H1 (cell line): ENCODE measurements around the gene ULK2. TPM values are rescaled to one million over a fixed set of nuclear protein-coding genes. Genes with fewer than 3 reads are reported as not detected.
A peak's percentile ranks its signal among the peaks of the same experiment; 100 is the strongest.

Experiments used
- CTCF ChIA-PET: fragments of 300-600 bp; sonication (Branson Sonifier 250); formaldehyde crosslinking; loops from one replicate; lab custom pipeline; 2021; ENCODE audit not compliant: partially characterized antibody; lab: Charles Lee
- POLR2A ChIA-PET: fragments of 300-600 bp; sonication (Branson Sonifier 250); formaldehyde crosslinking; loops from one replicate; lab custom pipeline; 2021; ENCODE audit warnings: inconsistent platforms; ENCODE audit not compliant: partially characterized antibody; lab: Charles Lee
- DNase-seq, 2 experiments: peaks; one replicate each; pipeline versions ENCODE4 v3.0.0 to v3.0.0-alpha.2; 2010 to 2022; ENCODE audit warnings: low spot score in 2 of 2, low read depth in 1 of 2, mixed read lengths in 1 of 2
- FAIRE-seq: peaks from 2 replicates; lab custom pipeline; 2011; peaks lifted over from hg19 to GRCh38; lab: Jason Lieb, UNC
- H2AFZ ChIP-seq: 2 replicates; pipeline ENCODE4 v1.8.1; 2012; ENCODE audit warnings: low read length, inconsistent platforms
- H2AK5ac ChIP-seq: 2 replicates; pipeline ENCODE4 v1.6.1; 2013; ENCODE audit warnings: low read depth, low read length
- H2BK120ac ChIP-seq: replicated peaks from 2 replicates; pipeline ENCODE3; 2013; ENCODE audit warnings: low read depth, low read length, inconsistent platforms
- H2BK12ac ChIP-seq: 2 replicates; pipeline ENCODE4 v1.6.1; 2013; ENCODE audit warnings: low read depth, low read length
- H2BK15ac ChIP-seq: 2 replicates; pipeline ENCODE4 v1.6.1; 2013; ENCODE audit warnings: low read length
- H2BK20ac ChIP-seq: 2 replicates; pipeline ENCODE4 v1.6.1; 2013; ENCODE audit warnings: low read length
- H2BK5ac ChIP-seq: 2 replicates; pipeline ENCODE4 v1.6.1; 2013; ENCODE audit warnings: low read depth, low read length
- H3K14ac ChIP-seq: 2 replicates; pipeline ENCODE4 v1.6.1; 2013; ENCODE audit warnings: inconsistent platforms; ENCODE audit not compliant: insufficient read length
- H3K18ac ChIP-seq: 2 replicates; pipeline ENCODE4 v1.6.1; 2013; ENCODE audit warnings: low read length; ENCODE audit errors: extremely low read depth
- H3K23ac ChIP-seq: 2 replicates; pipeline ENCODE4 v1.6.1; 2013; ENCODE audit warnings: inconsistent platforms; ENCODE audit not compliant: insufficient read length
- H3K23me2 ChIP-seq: 2 replicates; pipeline ENCODE4 v1.6.1; 2013; ENCODE audit warnings: low read depth, low read length
- H3K27ac ChIP-seq: 2 replicates; pipeline ENCODE4 v1.6.1; 2011; ENCODE audit warnings: low read depth, low read length, inconsistent platforms
- H3K27me3 ChIP-seq, 4 experiments: replicated peaks in 1 of 4; 1 replicate in 1 of 4; 2 replicates in 3 of 4; pipeline versions ENCODE4 v1.6.1 to v1.8.1; 2011 to 2013; ENCODE audit warnings: low read length in 3 of 4, mild to moderate bottlenecking in 3 of 4, inconsistent platforms in 2 of 4, mixed read lengths in 2 of 4, moderate library complexity in 1 of 4; ENCODE audit not compliant: control insufficient read depth in 3 of 4, insufficient read depth in 3 of 4; ENCODE audit errors: extremely low read depth in 1 of 4
- H3K36me3 ChIP-seq, 4 experiments: 2 replicates each; pipeline versions ENCODE4 v1.6.1 to v1.8.1; 2011 to 2013; ENCODE audit warnings: mild to moderate bottlenecking in 4 of 4, low read length in 3 of 4, moderate library complexity in 2 of 4, control low read depth in 1 of 4, inconsistent platforms in 1 of 4; ENCODE audit not compliant: insufficient read depth in 4 of 4, control insufficient read depth in 2 of 4
- H3K4ac ChIP-seq: replicated peaks from 2 replicates; pipeline ENCODE3; 2013; ENCODE audit warnings: low read length, low read depth, mixed read lengths, inconsistent platforms; ENCODE audit not compliant: insufficient read length
- H3K4me1 ChIP-seq, 4 experiments: replicated peaks in 1 of 4; 1 replicate in 1 of 4; 2 replicates in 3 of 4; pipeline versions ENCODE4 v1.6.1 to v1.8.1; 2011 to 2013; ENCODE audit warnings: low read length in 3 of 4, inconsistent platforms in 2 of 4, mixed read lengths in 1 of 4; ENCODE audit not compliant: insufficient read depth in 4 of 4, control insufficient read depth in 3 of 4
- H3K4me2 ChIP-seq, 2 experiments: 2 replicates each; pipeline versions ENCODE4 v1.6.1 to v1.8.1; 2011 to 2013; ENCODE audit warnings: low read depth in 2 of 2, low read length in 2 of 2, control low read depth in 1 of 2, inconsistent platforms in 1 of 2, mild to moderate bottlenecking in 1 of 2; ENCODE audit not compliant: insufficient read depth in 1 of 2
- H3K4me3 ChIP-seq, 4 experiments: fragments of 200-600, 300-600 bp in 1 of 4; sonication (generic), shearing (Covaris generic), sonication (Bioruptor Twin) in 1 of 4; 2 replicates each; pipeline versions ENCODE4 v1.5.1 to v1.8.1; 2011 to 2016; ENCODE audit warnings: low read length in 4 of 4, low read depth in 3 of 4, control low read depth in 2 of 4, inconsistent platforms in 2 of 4, mild to moderate bottlenecking in 2 of 4, mixed read lengths in 1 of 4, moderate library complexity in 1 of 4; ENCODE audit not compliant: insufficient read depth in 2 of 4; ENCODE audit errors: extremely low read depth in 1 of 4
- H3K56ac ChIP-seq: replicated peaks from 2 replicates; pipeline ENCODE3; 2013; ENCODE audit warnings: low read depth, mild to moderate bottlenecking, mixed read lengths, low read length, inconsistent platforms; ENCODE audit not compliant: insufficient read length
- H3K79me1 ChIP-seq: 2 replicates; pipeline ENCODE4 v1.6.1; 2013; ENCODE audit warnings: low read depth, low read length, control low read depth
- H3K79me2 ChIP-seq, 2 experiments: 2 replicates each; pipeline versions ENCODE4 v1.6.1 to v1.8.1; 2012 to 2013; ENCODE audit warnings: low read length in 2 of 2, mild to moderate bottlenecking in 2 of 2, inconsistent platforms in 1 of 2; ENCODE audit not compliant: insufficient read depth in 2 of 2, control insufficient read depth in 1 of 2
- H3K9ac ChIP-seq, 4 experiments: replicated peaks in 1 of 4; 1 replicate in 1 of 4; 2 replicates in 3 of 4; pipeline versions ENCODE4 v1.6.1 to v1.8.1; 2011 to 2013; ENCODE audit warnings: low read depth in 3 of 4, low read length in 3 of 4, control low read depth in 2 of 4, mild to moderate bottlenecking in 2 of 4, moderate library complexity in 2 of 4, inconsistent platforms in 1 of 4; ENCODE audit errors: extremely low read depth in 1 of 4
- H3K9me3 ChIP-seq, 2 experiments: 2 replicates each; pipeline versions ENCODE4 v1.6.1 to v1.8.1; 2012 to 2013; ENCODE audit warnings: mild to moderate bottlenecking in 2 of 2, moderate library complexity in 2 of 2, control low read depth in 1 of 2, inconsistent platforms in 1 of 2, low read depth in 1 of 2, low read length in 1 of 2, mixed read lengths in 1 of 2; ENCODE audit not compliant: insufficient read depth in 2 of 2
- H4K20me1 ChIP-seq, 2 experiments: replicated peaks in 1 of 2; 2 replicates each; pipeline versions ENCODE3 to v1.8.1; 2011 to 2013; ENCODE audit warnings: inconsistent platforms in 2 of 2, low read length in 2 of 2, mild to moderate bottlenecking in 1 of 2; ENCODE audit not compliant: insufficient read depth in 2 of 2, control insufficient read depth in 1 of 2
- H4K5ac ChIP-seq: 2 replicates; pipeline ENCODE4 v1.6.1; 2013; ENCODE audit warnings: low read length, low read depth, mixed read lengths, inconsistent platforms; ENCODE audit not compliant: insufficient read length
- H4K8ac ChIP-seq: 2 replicates; pipeline ENCODE4 v1.8.0; 2013; ENCODE audit warnings: mild to moderate bottlenecking, moderate library complexity, low read length, inconsistent platforms; ENCODE audit not compliant: insufficient read depth; ENCODE audit errors: extremely low read depth
- H4K91ac ChIP-seq: replicated peaks from 2 replicates; pipeline ENCODE3; 2013; ENCODE audit warnings: low read length, mixed read lengths, inconsistent platforms; ENCODE audit not compliant: insufficient read length
- MAFK ChIP-seq: IDR thresholded peaks from 2 replicates; pipeline ENCODE4 v1.6.1; 2012; ENCODE audit warnings: low read depth, mild to moderate bottlenecking, improper control_type of control experiment, low read length
- NRF1 ChIP-seq: IDR thresholded peaks from 2 replicates; pipeline ENCODE4 v1.6.1; 2011; ENCODE audit warnings: mild to moderate bottlenecking, low read depth, low read length, improper control_type of control experiment
- POLR2A ChIP-seq, 2 experiments: IDR thresholded peaks; 1 replicate in 1 of 2; 2 replicates in 1 of 2; pipeline ENCODE4 v1.6.1; 2011; ENCODE audit warnings: low read depth in 2 of 2, low read length in 2 of 2, mild to moderate bottlenecking in 2 of 2; ENCODE audit errors: control extremely low read depth in 1 of 2
- WGBS, 2 experiments: shearing (Covaris generic) in 1 of 2; methylation state at CpG; one replicate each; pipeline versions ENCODE4 v1.1.6 to v1.1.7; 2013 to 2015; ENCODE audit warnings: low lambda C conversion rate in 2 of 2, mixed read lengths in 2 of 2, inconsistent platforms in 1 of 2, low coverage in 1 of 2, missing lambda C conversion rate in 1 of 2; ENCODE audit not compliant: insufficient replicate concordance in 2 of 2, insufficient coverage in 1 of 2, insufficient read length in 1 of 2; ENCODE audit errors: extremely low coverage in 1 of 2, missing lambda C conversion rate in 1 of 2; 5-methylcytosine and 5-hydroxymethylcytosine counted together
- polyA plus RNA-seq, 7 experiments: library from polyadenylated mRNA; depleted of rRNA in 3 of 7; stranded (reverse) in 5 of 7; unstranded in 2 of 7; fragments of >200 nt in 5 of 7; fragments of 200-250 nt in 2 of 7; gene quantifications; 1 replicate in 5 of 7; 2 replicates in 1 of 7; 4 replicates in 1 of 7; pipeline versions ENCODE4 v1.2.1 to v1.2.3, GENCODE V29; 2011 to 2013; ENCODE audit warnings: missing spikeins in 2 of 7, mixed read lengths in 2 of 7
- total RNA-seq: library from RNA; stranded (reverse); fragmentation: NEBNext Ultra II Directional; extraction: Animal tissue kit (Norgen Biotek cat#: 25700); gene quantifications from 2 replicates; pipeline ENCODE4 v1.2.1, GENCODE V29; 2021

Gene ULK2
- total and polyA plus RNA-seq, 2 of the 8 experiments (the other 6 are each of a cell fraction or from before 2014, with no cell fraction given) = 5.3 to 9.8 TPM

DNA sequence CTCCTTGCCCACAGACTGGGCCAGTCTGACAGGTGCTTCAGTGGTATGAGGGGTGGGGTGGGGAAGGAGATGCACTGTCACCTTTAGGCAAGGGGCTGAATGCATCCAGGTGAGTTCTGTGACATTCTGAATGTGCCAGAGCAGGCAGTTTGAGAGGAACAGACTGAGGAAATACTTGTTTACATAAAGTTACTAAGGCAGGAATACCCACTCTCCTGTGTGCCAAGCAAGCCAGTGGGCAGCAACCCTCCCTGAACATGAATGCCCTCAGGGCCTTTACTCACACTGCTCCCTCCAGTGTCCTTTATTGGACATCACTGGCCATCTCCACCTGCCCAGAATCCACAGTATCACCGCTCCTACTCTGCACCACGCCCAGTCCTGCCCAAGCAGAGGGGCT is 33.1 kb upstream of the ULK2 start:
- 0 out of 2 replicates have a peak overlapping the region, but pooled peaks have one; percentile 13 for H2BK5ac ChIP-seq
- no peak overlapping the region for H3K14ac ChIP-seq
- no peak for TF ChIP-seq NRF1
- TF ChIP-seq POLR2A (IDR thresholded peaks at IDR 0.05; ENCODE audit: control extremely low read depth in 1 of 2, low read depth in 2 of 2, low read length in 2 of 2) = 0 out of 3 replicates have a peak, but pooled peaks of 1 of the 2 experiments have one; percentile 36
- no peak for TF ChIP-seq MAFK
- H3K4ac ChIP-seq = no peak overlapping the region
- no peaks in the 10 kb centered on the region for H3K79me2 ChIP-seq
- CTCF ChIA-PET = interaction anchor here (1.1 to 1.8 kb wide), 2 partner anchors 15 to 29 kb away, joined by 3 read pairs; no protein-coding TSS in a partner anchor
- DNase-seq (no peak), FAIRE-seq (no peak)
- no peaks in the 10 kb centered on the region for H3K27me3 ChIP-seq
- H4K91ac ChIP-seq = no peak overlapping the region
- H4K20me1 ChIP-seq = no peaks in the 10 kb centered on the region
- no peak overlapping the region for H2BK20ac ChIP-seq
- peaks cover 0 to 22% (median 17%) of the 10 kb centered on the region in 4 experiments; a peak in 7 of 8 replicates for H3K36me3 ChIP-seq
- H3K23ac ChIP-seq = no peak overlapping the region
- no peak overlapping the region for H3K56ac ChIP-seq
- POLR2A ChIA-PET = no interaction called here
- no peak overlapping the region for H4K8ac ChIP-seq
- WGBS, 2 experiments = 85% methylated on average over 2 of the region's 2 CpGs; no CpG with 5 or more reads in 1 of the 2 experiments
- no peak overlapping the region for H3K9ac ChIP-seq
- no peak overlapping the region for H3K18ac ChIP-seq
- H3K4me3 ChIP-seq = no peak overlapping the region
- no peak overlapping the region for H2BK120ac ChIP-seq
- no peak overlapping the region for H2BK12ac ChIP-seq
- H3K27ac ChIP-seq = no peak overlapping the region
- H4K5ac ChIP-seq = no peak overlapping the region
- H3K4me1 ChIP-seq = no peaks in the 10 kb centered on the region; a peak in 1 of 7 replicates
- no peak overlapping the region for H3K4me2 ChIP-seq
- H2AFZ ChIP-seq = no peak overlapping the region
- no peaks in the 10 kb centered on the region for H3K23me2 ChIP-seq
- H3K79me1 ChIP-seq = no peaks in the 10 kb centered on the region
- no peak overlapping the region for H2AK5ac ChIP-seq
- H2BK15ac ChIP-seq = no peak overlapping the region
- H3K9me3 ChIP-seq = no peaks in the 10 kb centered on the region
